Activated T-cell treated with anti-CD3 and anti-CD28 coated beads for 4 hours (primary cell): ENCODE measurements around the gene CHST14.

ENCODE experiments used
- DNase-seq: peaks from one replicate; pipeline ENCODE4 v3.0.0-alpha.2; 2020

Gene CHST14, protein sequence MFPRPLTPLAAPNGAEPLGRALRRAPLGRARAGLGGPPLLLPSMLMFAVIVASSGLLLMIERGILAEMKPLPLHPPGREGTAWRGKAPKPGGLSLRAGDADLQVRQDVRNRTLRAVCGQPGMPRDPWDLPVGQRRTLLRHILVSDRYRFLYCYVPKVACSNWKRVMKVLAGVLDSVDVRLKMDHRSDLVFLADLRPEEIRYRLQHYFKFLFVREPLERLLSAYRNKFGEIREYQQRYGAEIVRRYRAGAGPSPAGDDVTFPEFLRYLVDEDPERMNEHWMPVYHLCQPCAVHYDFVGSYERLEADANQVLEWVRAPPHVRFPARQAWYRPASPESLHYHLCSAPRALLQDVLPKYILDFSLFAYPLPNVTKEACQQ

DNA sequence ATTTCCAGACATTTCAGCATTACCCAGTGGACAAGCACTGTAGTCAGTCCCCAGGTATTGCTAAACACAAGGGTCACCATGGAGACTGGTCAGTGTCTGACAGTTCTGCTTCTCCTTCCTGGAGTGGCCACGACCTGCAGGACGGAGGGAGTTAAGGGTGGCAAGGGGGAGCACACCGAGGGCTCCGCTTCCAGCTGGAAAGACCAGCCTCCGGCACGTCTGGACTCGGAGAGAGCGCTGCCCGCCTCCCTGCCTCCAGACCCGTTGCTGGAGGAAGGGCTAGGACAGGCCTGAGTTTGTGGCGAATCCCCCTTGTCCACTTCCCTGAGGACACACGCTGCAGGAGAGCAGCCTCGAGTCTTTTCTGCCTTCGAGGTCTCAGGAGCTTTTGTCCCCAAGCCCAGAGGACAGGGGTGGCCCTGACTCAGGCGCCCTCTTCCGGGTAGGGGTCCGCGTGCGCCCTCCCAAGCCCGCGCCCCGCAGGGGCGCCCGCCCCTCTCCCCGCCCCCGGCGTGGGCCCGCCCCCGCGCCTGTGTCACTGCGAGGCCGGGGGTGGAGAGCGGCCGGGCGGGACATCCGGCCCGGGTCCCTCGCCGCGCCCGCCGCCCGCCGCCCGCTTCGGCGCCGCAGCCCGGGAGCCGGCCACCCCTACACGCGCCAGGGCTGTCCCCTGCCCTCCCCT, at the start of gene CHST14:
TSS of gene CHST14 (plus strand) at position 562 of the 682 bp plus-strand sequence. CDS start 230 bp downstream, outside the sequence.
- DNase-seq: peak; percentile 61

DNA sequence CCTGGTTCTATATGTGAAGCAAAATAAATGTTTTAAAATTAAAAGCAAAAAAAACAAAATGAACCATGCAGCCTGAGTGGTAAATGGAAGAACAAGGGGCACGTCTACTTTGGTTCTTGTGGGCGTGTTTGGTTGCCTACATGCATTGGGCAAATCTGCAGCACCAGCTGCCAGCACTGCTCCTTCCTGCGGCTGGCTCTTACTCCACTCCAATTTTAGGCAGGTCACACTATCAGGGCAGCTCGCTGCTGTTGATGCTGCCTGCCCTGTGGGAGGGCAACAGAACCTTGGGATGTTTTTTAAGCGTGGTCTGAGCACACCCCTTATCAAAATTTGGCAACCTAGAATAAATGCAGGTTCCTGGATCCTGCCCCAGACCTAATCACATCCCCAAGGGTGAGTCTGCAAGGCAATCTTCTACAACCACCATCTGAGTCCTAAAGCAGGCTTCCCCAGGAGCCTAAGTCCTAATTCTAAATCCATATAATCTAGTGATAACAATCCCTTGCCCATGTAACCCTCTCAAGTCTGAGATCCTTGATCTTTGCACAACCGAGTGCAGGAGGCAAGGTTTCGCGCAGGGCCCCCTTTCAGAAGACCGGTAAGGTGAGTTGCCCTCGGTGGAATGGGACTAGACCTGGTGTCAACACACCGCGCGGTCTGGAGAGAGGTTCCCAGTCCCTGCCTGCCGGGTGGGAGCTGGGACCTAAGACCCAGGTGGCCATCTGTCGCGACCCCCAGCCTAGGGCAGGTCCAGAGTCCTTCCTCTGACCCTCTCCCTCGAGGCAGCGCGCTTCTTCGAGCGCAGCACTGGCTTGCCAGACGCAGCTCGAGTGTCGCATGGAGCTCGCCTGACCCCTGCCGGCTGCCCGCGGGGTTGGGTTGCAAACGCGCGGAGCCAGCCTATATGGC, 49.3 kb upstream of the CHST14 start:
- peak; percentile 80 for DNase-seq

DNA sequence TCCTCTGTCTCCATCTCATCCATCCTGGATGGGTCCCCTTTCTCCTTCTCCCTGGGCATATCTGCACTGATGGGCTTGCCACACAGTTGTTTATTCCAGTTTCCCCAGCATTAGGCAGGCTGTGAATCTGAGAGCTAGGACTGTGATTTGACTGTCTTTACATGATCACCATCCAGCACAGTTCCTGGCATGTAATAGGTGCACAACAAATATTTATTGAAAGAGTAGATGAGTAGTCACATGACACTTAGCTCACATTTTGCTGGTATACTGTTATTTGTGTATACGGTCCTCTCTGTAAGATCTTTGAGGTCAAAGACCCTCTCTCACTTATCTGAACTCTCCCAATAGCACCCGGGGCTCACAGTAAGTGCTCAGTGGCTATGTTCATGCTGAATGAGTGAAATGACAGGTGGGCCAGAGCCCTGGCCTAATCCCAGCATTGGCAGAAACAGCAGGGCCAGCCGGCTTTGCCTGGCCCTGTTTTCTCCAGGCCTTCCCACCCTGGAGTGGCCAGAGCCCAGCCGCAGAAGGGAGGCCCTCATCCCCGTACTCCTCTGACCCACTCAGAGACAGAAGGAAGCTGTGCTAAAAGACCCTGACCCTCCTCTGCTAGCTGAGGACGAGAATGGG, 46.2 kb upstream of the CHST14 start:
- DNase-seq: no peak

DNA sequence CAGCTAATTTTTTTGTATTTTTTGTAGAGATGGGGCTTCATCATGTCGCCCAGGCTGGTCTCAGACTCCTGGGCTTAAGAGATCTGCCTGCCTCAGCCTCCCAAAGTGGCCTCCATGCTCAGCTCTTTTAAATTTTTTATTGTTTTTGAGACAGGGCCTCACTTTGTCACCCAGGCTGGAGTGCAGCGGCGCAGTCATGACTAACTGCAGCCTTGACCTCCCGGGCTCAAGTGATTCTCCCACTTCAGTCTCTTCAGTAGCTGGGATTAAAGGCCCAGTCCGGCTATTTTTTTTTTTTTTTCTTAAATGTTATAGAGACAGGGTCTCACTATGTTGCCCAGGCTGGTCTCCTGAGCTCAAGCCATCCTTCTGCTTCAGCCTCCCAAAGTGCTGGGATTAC, 45.1 kb upstream of the CHST14 start:
- no peak for DNase-seq

DNA sequence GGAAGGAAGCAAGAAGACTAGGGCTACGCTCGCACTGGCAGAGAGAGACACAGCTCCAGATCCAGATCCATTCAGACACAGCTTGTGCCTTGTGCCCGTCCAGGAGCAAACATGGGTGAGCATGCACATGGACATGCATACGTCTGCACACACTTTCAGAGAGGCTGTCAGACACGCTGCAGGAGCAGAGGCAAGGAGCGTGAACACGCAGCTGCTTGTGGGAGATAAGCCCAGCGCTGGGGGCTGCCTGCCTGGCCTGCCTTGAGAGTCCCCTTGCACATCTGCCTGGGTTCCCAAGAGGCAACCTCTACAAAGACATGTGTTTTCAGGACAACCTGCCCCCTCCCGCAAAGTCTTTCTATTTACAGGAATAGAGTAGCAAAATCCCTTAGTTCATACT, 43.6 kb upstream of the CHST14 start:
- no peak for DNase-seq

DNA sequence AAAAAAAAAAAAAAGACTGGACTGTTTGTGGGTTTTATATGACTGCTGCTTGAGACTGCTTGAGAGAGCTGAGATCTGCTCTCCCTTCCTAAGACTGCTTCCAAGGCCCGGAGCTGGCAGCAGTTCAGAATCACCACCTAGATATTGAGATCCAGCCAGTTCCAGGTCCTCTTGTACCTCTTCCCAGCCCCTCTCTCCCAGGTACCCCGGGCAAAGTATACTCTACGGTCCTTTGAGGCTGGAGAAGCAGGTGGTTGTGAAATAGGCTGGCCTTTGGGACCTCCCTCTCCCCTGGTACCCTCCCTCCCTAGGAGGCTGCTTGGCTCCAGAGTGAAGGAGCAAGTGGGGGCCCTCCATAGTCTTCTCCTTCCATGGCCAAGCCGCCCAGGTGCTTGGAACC, 42.6 kb upstream of the CHST14 start:
- no peak for DNase-seq

DNA sequence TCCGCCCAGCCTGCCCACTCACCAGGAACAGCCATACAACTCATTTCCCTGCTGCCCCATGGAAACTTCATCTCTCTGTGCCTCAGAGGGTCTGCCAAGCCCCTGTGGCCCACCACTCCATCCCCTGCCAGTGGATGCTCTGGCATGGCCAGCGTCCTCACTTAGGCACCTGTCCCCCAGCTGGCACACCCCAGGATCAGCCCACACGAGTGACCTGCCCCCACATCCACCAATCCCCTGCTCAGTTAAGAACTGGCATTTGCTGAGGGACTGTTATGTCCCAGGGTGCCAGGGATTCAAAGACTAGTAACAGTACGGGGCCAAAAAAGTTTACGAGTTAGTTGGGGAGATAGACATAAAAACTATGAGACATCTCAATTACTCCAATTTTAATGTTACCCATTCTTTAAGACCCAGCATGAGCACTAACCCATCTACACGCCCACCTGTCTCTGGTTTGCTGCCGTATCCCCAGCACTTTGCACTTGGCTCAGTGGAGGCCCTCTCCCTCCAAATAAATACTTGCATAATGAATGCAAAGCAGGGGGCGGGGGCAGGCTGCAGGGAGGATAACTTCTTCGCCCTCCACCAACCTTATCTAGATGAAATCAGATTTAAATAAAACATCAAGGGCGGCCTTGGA, 41.6 kb upstream of the CHST14 start:
- DNase-seq: no peak

DNA sequence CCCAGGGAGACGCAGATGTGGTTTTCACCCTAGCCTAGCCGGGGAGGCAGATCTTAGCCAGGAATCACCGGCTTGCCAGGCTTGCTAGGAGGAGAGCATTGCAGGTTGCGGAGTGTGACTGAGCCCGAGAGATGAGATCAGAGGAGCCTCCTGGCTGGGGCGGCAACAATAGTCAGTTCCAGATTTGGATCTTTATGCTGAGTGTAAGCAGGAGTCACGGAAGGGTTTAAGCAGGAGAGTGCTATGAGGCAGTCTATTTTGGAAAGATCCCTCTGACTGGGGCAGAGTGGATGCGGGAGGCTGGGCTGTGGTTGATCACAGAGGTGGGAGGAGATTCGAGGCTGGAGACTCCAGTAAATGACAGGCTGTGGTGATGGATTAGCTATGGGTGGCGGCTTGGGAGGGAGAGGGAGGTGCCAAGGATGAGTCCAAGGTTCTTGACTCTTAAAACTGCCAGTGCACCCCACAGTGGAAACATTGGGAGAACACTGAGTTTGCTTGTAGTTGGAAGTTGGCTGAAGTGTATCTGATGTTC, 40.4 kb upstream of the CHST14 start:
- no peak for DNase-seq

DNA sequence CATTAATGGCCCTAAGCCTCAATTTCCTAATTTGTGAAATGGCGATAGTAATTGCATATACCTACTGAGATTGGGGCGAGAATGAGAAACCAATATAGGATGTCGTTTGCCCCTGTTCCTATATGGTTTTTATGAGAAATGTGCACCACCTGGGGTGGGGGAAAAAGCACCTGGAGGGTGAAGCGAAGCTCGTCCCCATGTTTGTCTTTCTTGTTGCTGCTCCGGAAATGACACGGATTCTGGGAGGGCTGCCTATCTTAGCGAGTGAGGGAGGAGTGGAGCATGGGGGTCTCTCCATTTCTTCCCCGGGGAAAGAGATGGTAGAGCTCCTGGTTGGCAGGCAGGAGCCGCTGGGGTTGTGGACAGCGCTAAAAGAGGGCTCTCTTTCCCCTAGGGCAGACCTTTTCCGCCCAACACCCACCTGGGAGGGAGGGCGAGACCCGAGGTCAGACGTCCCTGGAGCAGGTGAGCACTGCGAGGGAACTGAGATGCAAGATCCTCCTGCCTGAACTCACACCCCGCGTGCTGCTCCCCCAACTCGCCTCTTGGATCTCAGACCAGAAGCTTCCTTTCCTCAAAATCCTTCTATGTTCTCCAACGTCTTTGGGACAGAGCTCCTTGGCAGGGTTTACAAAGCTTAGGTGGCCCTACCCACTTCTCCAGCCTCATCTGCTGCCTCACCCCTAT, 35.6 kb upstream of the CHST14 start:
- DNase-seq: no peak

DNA sequence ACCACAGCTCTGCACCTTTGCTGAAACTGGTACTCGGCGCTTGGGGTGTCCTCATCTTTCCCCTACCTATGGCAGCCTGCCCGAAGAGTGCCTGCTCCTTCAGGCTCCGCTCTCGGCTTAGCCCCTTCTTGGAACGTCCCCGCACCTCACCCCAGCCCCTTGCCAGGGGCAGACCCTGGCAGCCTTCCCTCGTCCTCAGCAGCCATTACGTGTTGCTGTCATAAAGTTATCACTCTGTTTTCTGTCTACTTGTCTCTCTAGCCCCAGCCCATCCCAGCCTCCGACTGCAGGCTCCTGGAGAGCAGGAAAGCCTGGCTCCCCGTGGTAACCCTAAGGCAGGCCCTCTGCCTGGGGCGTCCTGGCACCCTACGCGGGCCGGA, 35.1 kb upstream of the CHST14 start:
- DNase-seq: no peak

DNA sequence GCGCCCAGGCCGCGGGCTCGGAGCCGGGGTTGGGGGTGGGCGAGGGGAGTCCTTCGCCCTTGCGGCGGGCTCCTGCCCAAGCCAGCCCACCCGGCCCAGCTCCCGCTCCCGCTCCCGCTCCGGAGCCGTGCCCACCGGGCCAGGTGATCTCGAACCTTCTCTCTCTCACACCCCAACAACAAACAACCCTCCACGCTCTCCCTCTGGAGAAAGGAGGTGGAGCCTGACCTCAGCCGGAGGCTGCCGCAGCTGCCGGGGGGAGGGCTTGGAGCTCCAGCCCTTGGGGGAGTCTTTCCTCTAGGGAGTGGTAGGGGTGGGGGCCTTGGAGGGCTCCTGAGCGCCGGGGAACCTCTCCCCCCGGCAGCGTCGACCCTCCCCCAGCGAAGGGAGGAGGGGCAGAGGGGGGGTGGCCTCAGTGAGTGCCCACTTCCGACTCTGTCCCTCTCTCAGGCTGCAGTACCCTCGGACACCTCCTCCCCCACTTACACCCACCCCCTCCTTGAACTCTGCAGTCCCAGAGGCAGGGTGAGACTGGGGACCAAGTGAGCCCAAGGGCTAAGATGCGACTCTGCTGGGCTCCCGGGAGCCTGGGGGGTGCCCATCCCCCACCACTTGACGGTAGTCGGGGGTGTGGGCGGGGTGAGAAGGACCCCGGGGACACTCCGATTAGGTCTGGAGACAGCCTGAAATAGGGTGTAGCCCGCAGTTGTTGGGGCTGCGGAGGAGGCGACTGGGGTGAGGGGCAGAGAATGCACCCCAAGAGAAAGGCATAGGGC, 34.5 kb upstream of the CHST14 start:
- no peak for DNase-seq

DNA sequence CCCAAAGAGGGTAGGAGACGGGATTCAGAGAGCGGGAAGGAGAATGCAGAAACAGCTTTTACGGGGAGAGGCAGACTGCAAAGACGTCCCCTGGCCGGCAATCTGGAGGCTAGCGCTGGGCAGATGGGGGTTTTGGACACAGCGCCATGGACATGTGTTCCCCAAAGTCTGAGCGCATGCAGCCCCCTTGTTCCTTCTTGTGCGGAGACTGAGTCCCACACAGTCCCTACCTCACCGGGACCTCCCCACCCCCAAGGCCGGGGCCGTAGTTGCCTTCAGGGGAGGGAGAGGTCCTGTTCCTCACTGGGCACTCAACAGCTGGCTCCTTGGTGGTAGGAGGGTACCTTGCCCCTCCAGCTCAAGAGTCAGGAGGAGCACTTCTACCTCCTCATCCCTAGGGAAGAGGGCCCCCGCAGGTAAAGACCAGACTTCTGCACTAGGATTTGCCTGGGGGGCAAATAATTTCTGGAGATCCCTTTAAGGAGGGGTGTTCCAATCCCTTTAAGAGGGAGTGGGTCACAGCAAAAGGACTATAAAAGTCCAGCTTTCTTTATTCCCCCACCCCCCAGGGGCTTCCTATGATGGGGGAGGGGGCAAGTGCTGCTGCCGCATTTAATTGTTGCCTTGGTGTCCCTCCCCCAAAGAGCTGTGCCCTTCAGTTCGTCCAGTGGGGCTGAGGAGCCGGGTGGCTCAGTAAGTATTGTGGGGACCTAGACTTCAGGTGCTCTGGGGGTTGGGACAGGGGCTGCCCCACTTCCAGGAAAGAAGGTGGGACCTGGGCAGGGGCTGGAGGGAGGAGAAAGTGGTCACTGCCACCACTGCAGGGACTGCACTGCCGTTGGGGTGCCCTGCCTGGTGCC, 33.7 kb upstream of the CHST14 start:
- no peak for DNase-seq

DNA sequence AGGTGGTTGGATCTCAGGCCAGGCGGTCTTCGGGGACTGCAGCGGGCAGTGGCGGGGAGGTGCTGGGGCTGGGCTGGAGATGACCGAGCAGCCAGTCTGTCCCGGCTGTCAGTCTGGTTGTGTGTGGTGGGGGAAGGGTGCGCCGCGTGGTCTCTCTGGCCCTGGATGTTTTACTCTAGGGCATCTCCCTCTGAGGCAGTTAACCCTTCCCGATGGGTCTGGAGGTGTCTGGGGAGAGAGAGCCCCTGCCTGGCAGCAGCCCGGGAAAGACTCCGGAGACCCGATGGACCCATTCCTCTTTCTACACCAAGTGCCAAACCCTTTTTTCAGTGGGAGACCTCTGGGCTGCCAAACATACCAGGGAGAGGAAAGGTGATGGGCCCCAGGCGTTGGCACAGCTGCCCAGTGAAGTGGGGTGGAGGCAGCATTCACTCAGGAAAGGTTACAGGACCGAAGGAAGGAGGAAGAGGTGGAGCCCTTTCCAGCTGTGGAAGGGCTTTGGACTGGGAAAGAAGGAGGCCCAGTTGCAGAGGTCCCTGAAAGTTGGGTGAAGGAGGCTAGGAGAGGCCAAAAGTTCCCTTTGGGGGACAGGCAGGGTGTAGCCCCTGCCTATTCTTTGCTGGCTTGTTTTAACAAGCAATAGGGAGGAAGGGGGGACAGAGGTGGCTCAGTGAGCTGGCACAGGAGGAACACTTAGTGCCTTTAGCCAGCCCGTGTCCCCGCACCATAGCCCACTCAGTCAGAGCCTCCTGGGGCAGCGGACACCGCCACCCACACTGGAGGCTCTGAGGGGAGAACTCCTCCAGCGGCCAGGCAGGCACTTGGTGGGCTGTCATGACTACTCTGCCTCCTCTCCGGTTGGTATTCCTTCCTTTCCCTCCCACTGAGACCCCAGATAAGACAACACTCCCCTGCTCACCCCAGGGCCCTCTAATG, 32.8 kb upstream of the CHST14 start:
- no peak for DNase-seq

DNA sequence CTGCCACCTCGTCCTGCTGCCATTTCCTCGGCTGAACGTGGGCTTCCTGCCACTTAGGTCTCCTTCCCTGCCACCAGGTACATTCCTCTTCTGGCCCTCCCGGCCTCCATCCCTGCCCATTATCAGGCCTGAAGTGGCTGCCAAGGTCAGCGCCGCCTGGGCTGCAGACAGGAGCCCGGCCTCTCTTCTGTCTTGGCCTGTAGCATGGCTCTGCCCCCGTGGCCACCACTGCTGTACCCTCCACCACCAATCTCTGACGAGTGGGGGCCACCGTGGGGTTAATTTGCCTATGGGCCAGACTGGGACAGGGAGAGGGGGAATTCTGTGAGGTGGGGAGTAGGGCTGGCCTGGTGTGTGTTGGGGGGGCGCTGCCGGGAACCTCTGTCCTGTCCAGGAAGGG, 32.1 kb upstream of the CHST14 start:
- no peak for DNase-seq

DNA sequence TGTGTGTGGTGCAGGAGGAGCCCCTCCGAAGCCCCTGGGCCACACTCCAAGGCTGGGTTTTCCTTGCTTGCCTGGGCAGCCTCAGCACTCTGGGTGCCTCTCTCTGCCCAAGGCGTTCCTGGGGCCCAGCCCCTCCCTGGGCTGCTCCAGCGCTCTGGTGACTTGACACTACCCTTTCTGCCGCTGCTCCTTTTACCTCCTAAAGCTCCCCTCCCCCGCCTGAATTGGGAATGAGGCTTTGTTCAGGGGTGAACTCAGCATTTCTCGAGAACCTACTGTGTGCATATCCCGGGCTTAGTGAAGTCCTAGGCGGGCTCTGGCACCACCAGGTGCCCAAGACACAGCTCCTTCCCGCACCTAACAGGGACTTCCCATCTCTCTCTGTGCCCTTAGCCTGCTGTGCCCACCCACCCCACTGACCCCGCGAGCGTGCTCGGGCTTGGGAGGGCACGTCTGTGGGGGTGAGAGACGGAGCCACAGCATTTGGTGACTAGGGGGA, 31.3 kb upstream of the CHST14 start:
- DNase-seq: no peak

DNA sequence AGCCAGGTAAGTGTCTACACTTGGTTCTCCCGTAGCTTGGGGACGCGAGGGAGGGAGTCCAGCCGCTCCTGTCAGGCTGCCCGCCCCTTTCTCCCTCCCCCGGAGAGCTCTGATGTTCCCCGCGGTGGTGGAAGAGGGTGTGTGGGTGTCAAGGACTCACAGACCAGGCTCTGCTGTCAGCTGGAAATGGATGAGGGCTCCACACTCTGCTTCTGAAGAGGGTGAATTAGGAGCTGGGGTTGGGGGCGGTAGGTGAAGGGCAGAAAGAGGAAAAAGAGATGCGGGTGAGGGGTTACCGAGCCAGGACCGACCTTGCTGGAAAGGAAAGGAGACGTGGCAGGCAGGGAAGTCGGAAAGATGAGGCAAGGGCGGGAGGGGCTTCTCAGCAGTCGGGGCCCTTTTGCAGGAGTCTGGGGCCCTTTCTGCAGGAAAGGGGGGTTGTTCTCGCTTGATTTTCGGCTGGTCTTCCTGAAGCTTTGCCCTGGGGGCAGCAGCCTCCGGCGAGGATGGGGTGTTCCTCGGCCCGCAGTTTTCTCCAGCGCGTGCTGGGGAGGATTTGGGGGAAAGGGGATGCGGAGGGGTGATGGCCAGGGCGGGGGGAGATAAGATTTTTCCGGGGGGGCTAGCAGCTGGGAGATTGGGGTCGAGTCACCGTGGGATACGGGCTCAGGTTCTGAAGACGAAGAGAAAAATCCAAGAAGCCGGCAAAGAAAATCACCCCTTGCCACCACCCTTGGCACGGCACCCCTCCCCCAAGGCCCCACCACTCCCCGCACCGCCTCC, 30.6 kb upstream of the CHST14 start:
- DNase-seq: no peak

DNA sequence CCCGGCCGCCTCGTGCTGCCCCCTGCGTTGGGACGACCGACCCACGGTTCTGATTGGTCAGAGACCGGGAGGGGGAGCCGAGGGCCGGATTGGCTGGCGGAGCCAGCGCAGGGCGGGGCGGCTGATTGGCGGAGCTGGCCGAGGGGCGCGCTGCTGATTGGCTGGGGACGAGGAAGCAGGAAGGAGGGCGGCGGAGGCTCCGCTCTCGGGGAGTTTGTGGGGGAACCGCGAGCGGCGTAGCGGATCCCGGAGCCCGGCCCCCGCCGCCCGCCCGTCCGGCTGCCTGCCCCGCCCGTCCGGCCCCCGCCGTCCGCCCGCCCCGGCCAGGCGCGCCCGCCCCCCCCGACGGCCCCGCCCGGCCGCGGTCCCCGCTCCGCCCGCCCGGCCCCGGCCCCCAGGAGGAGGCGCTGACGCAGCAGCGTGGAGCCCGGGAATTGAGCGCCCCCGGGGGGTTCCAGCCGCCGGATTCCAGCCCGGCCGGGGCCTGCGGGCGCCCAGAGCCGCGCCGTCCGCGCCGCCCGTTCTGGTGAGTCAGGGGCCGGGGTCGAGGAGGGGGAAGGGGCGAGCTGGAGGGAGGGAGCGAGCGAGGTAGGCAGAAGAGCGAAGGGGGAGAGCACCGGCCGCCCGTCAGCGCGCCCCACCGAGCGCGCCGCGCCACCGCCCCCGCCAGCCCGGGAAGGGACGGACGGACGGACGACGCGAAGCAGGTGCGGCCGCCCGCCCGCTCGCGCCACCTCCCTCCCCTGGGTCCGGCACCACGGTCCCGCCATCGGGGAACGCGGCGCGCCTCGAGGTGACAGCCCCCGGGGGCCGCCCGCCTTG, 29.8 kb upstream of the CHST14 start, which contains the start of gene BAHD1:
TSS of gene BAHD1 (plus strand) at position 211 of the 822 bp plus-strand sequence. CDS start 17,512 bp downstream, outside the sequence.
- DNase-seq: peak; percentile 92
